Activated CD8-positive, alpha-beta memory T cell treated with anti-CD3 and anti-CD28 coated beads, Interleukin-2, amount 50 U/mL, for 1 hour (primary cell): ENCODE measurements around the gene TMEM178B.
"Not testable (repeated sequence)": the region's sequence is repeated elsewhere in the genome, so short reads cannot be mapped to it uniquely, and the experiment has no call there.

Experiments
- DNase-seq: peaks from one replicate; pipeline ENCODE4 v3.0.0-alpha.2; 2020; ENCODE audit errors: extremely low read depth

TMEM178B gene

GRCh38 chr7:141184532-141185190, 110.8 kb downstream of the TMEM178B start:
- no peak for DNase-seq

GRCh38 chr7:141185369-141185967, 111.6 kb downstream of the TMEM178B start:
- no peak for DNase-seq

- DNase-seq, result no peak
Measured at GRCh38 chr7:141189231-141189630, 115.4 kb downstream of the TMEM178B start.

GRCh38 chr7:141190495-141190894, 116.6 kb downstream of the TMEM178B start:
- DNase-seq, result no peak

DNA sequence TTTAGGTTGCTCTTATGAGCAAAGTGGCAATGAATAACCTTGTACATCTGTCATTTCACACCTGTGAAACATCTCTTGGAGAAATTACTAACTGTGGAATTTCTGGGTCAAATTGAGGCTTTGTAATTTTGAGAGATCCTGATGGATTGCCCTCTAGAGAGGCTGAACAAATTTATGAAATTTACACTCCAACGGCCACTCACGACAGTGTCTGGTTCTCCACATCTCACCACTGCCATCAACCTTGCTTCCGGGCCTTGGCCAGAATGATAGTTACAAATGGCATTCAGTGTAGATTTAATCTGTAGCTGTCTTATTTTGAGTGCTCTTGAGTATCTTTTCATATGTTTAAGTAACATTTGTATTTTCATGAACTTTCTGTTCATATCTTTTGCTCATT, 117.4 kb downstream of the TMEM178B start:
- DNase-seq, result no peak

DNA sequence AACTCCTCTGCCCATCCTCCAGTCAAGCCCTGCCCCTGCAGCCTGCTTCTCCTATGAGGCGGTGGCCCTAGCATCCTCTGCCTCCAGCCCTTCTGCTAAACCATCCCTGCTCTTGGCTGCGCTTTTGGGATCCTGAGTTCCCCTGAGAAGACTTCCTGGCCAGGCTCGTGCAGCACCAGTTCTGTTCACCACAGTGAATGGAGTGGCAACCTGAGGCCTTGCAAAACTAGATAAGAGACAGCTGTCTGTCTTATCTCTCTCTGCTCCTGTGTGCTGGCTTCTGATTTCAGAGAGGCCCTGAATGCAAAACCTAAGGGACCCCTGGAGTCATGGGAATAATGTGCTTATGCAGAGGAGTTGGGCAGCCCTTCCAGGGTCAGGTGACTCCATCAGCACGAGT, 119.2 kb downstream of the TMEM178B start:
- DNase-seq, result no peak

GRCh38 chr7:141195722-141196121, 121.9 kb downstream of the TMEM178B start:
- not testable (repeated sequence) for DNase-seq

DNA sequence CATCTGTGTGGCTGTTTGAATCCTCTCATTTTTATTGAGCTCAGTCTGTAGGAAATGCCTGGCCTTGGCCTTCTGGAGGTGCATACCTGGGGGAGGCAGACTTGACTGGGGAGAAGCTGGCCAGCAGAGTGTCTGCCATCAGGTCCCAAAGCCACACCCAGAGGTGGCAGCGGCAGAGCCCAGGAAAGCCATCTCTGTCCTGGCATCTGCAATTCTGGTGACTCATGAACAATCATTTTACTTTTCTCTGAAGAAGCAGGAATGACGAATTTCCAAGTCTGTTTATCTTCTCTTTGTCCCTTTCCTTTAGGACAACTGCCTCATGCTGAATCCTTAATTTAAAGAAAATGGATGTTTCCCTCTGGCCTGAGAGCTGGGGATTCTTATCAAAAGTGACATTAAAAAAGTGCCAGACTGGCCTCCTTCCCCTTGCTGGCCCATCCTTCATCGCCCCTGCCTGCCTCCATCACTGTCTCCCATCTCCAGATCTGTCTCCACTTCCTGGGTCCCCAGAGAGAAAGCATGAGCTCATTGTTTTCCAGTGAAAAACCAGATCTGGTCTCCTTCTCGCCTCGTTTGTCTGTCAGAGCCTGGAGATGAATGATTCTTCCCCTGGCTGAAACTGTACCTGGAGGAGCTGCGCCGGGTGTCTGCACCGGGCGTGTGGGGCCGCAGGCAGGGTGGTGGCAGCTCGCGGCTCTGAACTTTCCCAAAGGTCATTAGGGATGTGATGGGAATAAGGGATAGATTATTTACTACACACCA, 124.5 kb downstream of the TMEM178B start:
- no peak for DNase-seq

DNA sequence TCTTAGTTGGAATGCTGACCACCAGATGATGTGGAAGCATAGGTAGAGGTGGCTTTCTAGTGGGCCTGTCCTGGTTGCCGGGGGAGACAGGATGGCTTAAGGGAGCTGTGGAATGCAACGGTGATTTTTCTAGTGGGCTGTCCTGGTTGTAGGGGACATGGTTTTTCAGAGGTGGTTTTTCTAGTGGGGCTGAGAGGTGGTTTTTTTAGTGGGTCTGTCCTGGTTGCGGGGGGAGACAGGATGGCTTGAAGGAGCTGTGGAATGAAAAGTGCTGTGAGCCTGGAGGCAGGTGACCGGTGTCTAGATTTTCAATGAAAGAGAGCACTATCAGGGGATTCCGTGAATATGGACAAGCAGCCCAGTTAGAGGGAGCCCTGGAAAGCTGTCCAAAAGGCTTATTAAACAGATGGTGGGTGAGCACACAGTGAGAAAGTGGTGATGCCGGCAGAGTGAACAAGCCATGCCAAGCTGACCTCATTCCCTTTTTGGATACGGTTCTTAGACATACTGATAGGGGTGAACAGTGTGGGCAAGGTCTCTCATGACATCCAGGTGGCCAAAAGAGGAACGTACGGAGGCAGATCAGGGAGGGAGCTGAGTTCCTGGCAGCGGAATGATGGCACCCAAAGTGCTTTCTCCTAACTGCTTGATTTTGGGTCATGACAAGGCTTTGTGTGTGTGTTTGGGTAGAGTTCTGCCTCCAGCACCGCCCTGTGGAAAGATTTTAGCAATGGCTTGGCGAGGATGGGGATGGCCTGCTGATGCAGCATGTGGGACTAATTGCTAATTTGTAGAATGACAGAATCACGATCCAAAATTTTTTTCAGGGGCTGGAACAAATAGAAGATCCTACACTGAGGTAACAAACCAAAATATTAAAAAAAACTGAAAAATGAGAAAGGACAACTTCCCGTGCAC, 126.6 kb downstream of the TMEM178B start:
- no peak for DNase-seq

DNA sequence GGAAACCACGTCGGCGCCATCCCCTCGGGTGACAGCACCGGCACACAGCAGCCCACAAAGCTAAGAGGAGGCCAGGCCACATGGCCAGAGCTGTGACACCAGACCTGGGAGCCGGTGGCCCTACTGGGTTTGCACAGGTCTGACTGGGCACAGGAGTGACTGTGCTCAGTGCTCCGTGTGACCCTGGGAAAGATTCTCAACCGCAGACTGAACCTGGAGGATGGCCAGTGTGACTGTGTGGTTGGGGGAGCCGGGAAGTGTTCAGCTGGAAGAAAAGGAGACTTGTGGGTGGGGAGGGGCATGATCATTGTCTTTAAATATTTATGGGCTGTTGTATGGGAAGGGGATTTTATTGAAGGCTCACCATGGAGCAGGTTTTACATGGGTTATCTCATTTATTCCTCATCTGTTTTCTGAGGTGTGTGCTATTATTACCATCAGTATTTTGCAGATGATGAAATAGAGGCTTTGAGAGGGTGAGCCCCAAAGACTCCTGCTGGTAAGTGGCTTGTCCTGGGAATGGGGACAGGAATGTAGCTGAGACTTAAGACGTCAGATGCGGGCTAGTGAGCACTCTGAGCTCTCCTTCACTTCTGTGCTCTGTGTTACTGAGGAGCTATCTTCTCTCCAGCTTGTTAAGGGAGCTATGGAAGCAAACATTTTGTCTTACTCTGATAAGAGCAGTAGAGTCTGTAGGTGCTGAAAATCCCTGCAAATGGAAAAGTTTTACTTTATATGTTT, 127.5 kb downstream of the TMEM178B start:
- no peak for DNase-seq

- no peak for DNase-seq
Measured at GRCh38 chr7:141202535-141202934, 128.7 kb downstream of the TMEM178B start.

GRCh38 chr7:141203177-141203576, 129.3 kb downstream of the TMEM178B start:
- no peak for DNase-seq

- DNase-seq, result no peak
Measured at GRCh38 chr7:141203586-141203985, 129.7 kb downstream of the TMEM178B start.

DNA sequence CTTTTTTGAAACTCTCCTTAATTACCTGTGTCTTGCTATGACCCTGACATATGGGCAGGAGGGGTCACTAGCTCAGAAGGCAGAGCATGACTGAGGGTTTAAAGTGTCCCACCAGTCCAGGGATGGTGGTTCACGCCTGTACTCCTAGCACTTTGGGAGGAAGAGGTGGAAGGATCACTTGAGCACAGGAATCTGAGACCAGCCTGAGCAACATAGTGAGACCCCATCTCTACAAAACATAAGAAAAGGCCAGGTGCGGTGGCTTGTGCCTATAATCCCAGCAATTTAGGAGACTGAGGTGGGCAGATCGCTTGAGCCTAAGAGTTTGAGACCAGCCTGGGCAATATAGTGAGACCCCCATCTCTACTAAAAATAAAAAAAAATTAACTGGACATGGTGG, 133.8 kb downstream of the TMEM178B start:
- DNase-seq, result no peak

- no peak for DNase-seq
Measured at GRCh38 chr7:141208539-141208938, 134.7 kb downstream of the TMEM178B start.

GRCh38 chr7:141209454-141209853, 135.6 kb downstream of the TMEM178B start:
- no peak for DNase-seq

DNA sequence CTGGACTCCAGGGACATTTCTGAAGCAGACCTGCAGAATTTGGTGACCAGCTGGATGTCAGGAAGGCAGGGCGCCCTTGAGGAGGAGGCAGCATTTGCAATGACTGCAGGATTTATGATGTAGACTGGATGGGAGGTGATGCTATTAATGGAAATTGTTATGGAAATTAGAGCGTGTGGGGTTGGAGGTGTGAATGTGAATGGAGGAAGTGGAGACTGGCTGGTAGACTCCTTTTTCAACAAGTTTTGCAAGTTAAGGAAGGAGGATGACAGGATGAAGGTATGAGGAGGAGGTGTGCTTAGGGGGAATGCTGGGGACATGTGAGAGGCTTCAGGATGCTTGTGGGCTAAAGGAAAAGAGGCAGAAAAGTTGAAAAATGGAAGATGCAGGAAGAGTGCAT, 137.0 kb downstream of the TMEM178B start:
- no peak for DNase-seq

GRCh38 chr7:141213226-141213625, 139.4 kb downstream of the TMEM178B start:
- DNase-seq, result no peak

GRCh38 chr7:141217938-141218337, 144.1 kb downstream of the TMEM178B start:
- DNase-seq, result no peak

DNA sequence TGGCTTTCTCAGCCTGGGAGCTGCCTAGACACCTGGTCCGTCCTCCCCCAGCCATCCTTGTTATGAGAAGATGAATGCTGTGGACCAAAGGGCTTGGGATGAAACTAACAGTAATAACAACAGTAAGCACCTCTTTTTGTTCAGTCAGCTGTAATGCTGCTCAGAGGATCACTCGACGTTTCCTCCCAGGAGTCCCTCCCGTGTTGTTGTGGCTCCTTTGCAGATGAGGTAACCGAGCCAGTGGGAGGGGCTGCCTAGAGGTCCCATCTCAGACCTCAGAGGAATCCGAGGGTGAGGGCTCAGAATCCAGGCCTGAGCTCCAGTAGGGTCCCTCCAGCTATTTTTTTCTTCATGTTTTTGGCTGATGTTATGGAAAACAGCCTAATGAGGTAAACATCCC, 145.1 kb downstream of the TMEM178B start:
- DNase-seq, result no peak

GRCh38 chr7:141220263-141220880, 146.5 kb downstream of the TMEM178B start:
- DNase-seq, result no peak
